ENCODE data around the gene MTG1. TPM values are rescaled to one million over a fixed set of nuclear protein-coding genes. Genes with fewer than 3 reads are reported as not detected.

The MTG1 gene, protein sequence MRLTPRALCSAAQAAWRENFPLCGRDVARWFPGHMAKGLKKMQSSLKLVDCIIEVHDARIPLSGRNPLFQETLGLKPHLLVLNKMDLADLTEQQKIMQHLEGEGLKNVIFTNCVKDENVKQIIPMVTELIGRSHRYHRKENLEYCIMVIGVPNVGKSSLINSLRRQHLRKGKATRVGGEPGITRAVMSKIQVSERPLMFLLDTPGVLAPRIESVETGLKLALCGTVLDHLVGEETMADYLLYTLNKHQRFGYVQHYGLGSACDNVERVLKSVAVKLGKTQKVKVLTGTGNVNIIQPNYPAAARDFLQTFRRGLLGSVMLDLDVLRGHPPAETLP
- 10 to 100 TPM in 1 of 2 donors, 1 to 10 TPM in 1; 9.9 to 15.1 TPM for total RNA-seq

DNA sequence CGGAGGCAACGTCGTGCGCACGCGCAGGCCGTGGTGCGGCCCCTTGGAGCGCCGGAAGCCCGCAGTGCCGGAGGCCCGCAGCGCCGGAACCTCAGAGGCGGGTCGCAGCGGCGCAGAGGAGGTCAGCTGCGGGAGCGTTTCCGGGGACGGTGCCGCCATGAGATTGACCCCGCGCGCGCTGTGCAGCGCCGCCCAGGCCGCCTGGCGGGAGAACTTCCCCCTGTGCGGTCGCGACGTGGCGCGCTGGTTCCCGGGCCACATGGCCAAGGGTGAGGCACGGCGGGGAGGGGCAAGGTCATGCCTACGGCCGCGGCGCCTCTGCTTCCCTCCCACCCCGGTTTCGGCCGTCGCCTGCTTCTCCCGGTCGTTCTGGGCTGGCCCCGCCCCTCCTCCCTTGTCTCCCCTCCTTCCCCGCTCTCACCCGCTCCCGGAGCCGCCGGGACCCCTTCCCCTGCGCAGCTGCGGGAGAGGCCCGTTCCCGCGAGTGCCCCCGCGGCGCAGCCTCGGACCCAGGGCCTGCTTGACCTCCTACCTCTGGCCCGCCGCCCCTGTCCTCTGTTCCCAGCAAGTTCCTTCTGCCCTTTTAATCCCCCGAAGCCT lies at the start of gene MTG1:
MTG1 (plus strand) TSS at position 94 of the 600 bp plus-strand sequence; CDS start at position 158, 64 bp downstream.
- DNase-seq (ENCODE audit: low spot score), result peak; percentile 85
- H3K4me1 ChIP-seq, result peaks cover 0 to 20% of the 10 kb centered on the region in 2 donors
- no peaks in the 10 kb centered on the region for H3K9me3 ChIP-seq
- H3K27ac ChIP-seq, result peak within 1 kb of the TSS; percentile 84 to 88
- no peaks in the 10 kb centered on the region for H3K27me3 ChIP-seq
- TF ChIP-seq, protein P1, sequence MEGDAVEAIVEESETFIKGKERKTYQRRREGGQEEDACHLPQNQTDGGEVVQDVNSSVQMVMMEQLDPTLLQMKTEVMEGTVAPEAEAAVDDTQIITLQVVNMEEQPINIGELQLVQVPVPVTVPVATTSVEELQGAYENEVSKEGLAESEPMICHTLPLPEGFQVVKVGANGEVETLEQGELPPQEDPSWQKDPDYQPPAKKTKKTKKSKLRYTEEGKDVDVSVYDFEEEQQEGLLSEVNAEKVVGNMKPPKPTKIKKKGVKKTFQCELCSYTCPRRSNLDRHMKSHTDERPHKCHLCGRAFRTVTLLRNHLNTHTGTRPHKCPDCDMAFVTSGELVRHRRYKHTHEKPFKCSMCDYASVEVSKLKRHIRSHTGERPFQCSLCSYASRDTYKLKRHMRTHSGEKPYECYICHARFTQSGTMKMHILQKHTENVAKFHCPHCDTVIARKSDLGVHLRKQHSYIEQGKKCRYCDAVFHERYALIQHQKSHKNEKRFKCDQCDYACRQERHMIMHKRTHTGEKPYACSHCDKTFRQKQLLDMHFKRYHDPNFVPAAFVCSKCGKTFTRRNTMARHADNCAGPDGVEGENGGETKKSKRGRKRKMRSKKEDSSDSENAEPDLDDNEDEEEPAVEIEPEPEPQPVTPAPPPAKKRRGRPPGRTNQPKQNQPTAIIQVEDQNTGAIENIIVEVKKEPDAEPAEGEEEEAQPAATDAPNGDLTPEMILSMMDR (IDR thresholded peaks at IDR 0.05), result peak in 1 of 2 donors; percentile 58
- H3K36me3 ChIP-seq, result peaks cover 29% of the 10 kb centered on the region
- H3K4me3 ChIP-seq, result peak within 1 kb of the TSS; percentile 85 to 100

DNA sequence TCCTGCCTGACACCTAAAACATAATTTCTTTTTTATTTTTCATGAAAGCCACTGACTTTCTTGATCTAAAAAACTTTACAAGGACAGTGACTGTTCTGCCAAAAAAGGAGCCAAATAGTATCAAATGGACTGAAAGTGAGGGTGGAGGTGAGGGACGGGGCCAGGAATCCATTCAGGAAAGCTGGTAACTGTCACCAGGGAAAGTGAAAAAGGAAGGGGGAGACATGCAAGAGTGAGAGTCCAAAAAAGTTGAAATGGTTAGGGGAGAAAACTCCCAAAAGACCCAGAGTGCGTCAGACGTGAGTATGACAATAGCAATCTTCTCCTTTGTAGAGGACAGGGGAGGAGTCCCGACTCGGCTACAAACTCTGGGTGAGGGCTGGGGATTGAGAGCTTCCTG lies 49.7 kb upstream of the MTG1 start:
- Histone ChIP-seq H3K36me3 (no peaks in the 10 kb centered on the region), H3K4me1 (no peaks in the 10 kb centered on the region), H3K4me3 (no peak overlapping the region), H3K27me3 (peaks cover 4 to 7% of the 10 kb centered on the region in 2 donors), H3K27ac (no peak overlapping the region), H3K9me3 (no peaks in the 10 kb centered on the region)
- TF ChIP-seq, protein P1 (IDR thresholded peaks at IDR 0.05), result no peak
- no peak for DNase-seq (ENCODE audit: low spot score)

DNA sequence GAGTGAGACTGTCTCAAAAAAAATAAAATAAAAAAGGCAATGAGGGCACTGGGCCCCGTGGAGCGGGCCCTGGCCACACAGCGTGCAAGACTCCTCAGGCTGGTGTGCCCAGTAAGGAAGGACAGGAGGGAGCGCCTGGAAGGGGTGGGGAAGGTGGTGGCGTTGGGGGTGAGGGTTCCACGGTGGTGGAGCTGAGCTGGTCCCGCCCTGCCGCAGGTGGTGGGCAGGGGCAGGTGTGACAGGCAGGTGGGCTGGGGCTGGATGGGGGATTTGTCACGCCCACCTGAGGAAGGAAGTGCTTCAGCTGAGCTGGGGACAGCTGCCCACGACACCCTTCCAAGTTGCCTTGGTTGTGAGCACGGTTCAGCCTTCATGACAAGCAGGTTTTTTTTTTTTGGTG lies 47.5 kb upstream of the MTG1 start:
- Histone ChIP-seq H3K27me3 (peaks cover 4 to 7% of the 10 kb centered on the region in 2 donors), H3K4me3 (no peak overlapping the region), H3K36me3 (no peaks in the 10 kb centered on the region), H3K4me1 (no peaks in the 10 kb centered on the region), H3K27ac (no peak overlapping the region), H3K9me3 (no peaks in the 10 kb centered on the region)
- no peak for DNase-seq (ENCODE audit: low spot score)
- TF ChIP-seq, protein P1 (IDR thresholded peaks at IDR 0.05), result no peak

DNA sequence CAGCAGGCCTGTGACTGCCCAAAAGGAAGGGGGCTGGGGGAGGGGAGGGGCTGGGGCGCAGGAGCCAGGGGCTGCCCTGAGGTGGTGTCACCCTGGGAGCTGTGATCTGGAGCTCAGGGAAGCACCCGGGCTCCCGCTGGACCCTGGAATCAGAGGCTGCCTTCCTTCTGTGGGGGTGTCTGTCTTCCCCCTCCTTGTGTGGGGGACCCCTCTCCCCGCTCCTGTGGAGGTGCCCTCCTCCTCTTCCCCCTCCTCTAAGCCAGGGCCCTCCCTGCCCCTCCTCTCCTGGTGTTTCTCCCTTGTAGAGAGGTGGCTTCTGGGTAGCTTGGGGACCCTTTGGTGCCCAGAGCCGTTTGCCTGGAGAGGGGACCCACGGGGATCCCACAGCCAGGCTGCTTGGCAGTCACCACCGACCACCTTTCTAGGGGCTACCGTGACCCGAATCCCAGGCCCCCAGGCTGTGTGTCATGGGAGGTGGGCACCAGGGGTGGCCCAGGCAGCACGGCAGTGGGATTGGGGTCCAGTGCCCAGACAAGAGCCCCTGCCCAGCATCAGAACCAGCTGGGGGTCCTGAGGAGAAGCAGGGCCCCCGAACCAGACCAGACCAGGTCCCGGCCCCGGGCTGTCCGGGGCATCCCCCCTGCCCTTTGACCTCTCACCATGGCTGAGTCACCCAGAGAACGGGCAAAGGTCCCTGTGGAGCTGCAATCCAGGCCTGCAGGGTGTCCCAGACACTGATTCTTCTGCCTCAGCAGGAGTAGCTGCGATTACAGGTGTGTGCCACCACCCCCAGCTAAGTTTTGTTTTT lies 46.0 kb upstream of the MTG1 start:
- Histone ChIP-seq H3K27ac (no peak overlapping the region), H3K9me3 (no peaks in the 10 kb centered on the region), H3K4me3 (no peak overlapping the region), H3K27me3 (peaks cover 0 to 4% of the 10 kb centered on the region in 2 donors), H3K4me1 (no peaks in the 10 kb centered on the region), H3K36me3 (no peaks in the 10 kb centered on the region)
- DNase-seq (ENCODE audit: low spot score), result no peak
- TF ChIP-seq, protein P1 (IDR thresholded peaks at IDR 0.05), result no peak

DNA sequence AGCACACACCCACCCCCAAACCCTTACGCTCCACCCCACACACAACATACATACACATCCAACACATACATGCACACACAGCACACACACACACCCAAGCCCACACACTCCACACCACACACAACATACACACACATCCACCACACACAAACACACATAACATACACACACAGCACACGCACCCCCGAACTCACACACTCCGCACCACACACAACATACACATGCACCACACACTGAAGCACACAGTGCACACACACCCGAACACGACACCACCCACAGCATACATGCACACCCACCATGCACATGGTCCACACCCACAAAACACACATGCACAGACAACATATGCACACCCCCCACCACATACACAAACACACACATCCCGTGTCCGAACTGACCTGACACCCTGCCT lies 44.8 kb upstream of the MTG1 start:
- H3K36me3 ChIP-seq, result no peaks in the 10 kb centered on the region
- H3K27me3 ChIP-seq, result peaks cover 0 to 4% of the 10 kb centered on the region in 2 donors
- H3K27ac ChIP-seq, result no peak overlapping the region
- no peak for DNase-seq (ENCODE audit: low spot score)
- H3K9me3 ChIP-seq, result no peaks in the 10 kb centered on the region
- TF ChIP-seq, protein P1 (IDR thresholded peaks at IDR 0.05), result no peak
- H3K4me3 ChIP-seq, result no peak overlapping the region
- H3K4me1 ChIP-seq, result no peaks in the 10 kb centered on the region
